ENCODE measurements around the gene FILIP1. TPM values are rescaled to one million over a fixed set of nuclear protein-coding genes. Genes with fewer than 3 reads are reported as not detected.

Gene FILIP1
- total RNA-seq, 4 donors from 2014 or later = 57.5 to 123 (median 93.8) TPM

- ATAC-seq (no peak), DNase-seq (no peak)
- in situ Hi-C loops (cut with MboI; ENCODE audit: low sequenced_read_pairs in 4 of 4) = no loop called here
- TF ChIP-seq CTCF (IDR thresholded peaks at IDR 0.05 in 4 of 5, conservative IDR thresholded peaks at IDR 0.05 in 1 of 5) (no peak), POLR2A (IDR thresholded peaks at IDR 0.05) (no peak)
- Histone ChIP-seq H3K9me3 (no peaks in the 10 kb centered on the region), H3K27ac (no peak overlapping the region), H3K4me1 (no peaks in the 10 kb centered on the region), H3K4me3 (no peak overlapping the region), H3K36me3 (no peaks in the 10 kb centered on the region), H3K27me3 (no peaks in the 10 kb centered on the region)
- intact Hi-C loops (cut with DNase I; ENCODE audit: low total_unique reads) = no loop called here
Measured at GRCh38 chr6:75306064-75306463, 187.5 kb downstream of the FILIP1 start.

GRCh38 chr6:75305573-75305972 lies 188.0 kb downstream of the FILIP1 start:
- no peak for DNase-seq
- intact Hi-C loops (cut with DNase I; ENCODE audit: low total_unique reads) = no loop called here
- Histone ChIP-seq H3K27ac (no peak overlapping the region), H3K27me3 (no peaks in the 10 kb centered on the region), H3K36me3 (no peaks in the 10 kb centered on the region), H3K4me1 (peaks cover 2 to 3% of the 10 kb centered on the region in 2 donors), H3K4me3 (no peak overlapping the region), H3K9me3 (no peaks in the 10 kb centered on the region)
- no peak for ATAC-seq
- in situ Hi-C loops (cut with MboI; ENCODE audit: low sequenced_read_pairs in 4 of 4) = no loop called here
- no peak for TF ChIP-seq POLR2A (IDR thresholded peaks at IDR 0.05)
- no peak for TF ChIP-seq CTCF (IDR thresholded peaks at IDR 0.05 in 4 of 5, conservative IDR thresholded peaks at IDR 0.05 in 1 of 5)

GRCh38 chr6:75302280-75302679 lies 191.3 kb downstream of the FILIP1 start:
- intact Hi-C loops (cut with DNase I; ENCODE audit: low total_unique reads) (no loop called here), in situ Hi-C loops (cut with MboI; ENCODE audit: low sequenced_read_pairs in 4 of 4) (no loop called here)
- ATAC-seq (no peak), DNase-seq (no peak)
- Histone ChIP-seq H3K4me1 (peaks cover 11 to 17% of the 10 kb centered on the region in 2 donors), H3K4me3 (no peak overlapping the region), H3K27me3 (no peaks in the 10 kb centered on the region), H3K36me3 (no peaks in the 10 kb centered on the region), H3K9me3 (no peaks in the 10 kb centered on the region), H3K27ac (peak overlapping the region in 2 of 4 donors; percentile 8 to 33)
- TF ChIP-seq POLR2A (IDR thresholded peaks at IDR 0.05) = no peak
- no peak for TF ChIP-seq CTCF (IDR thresholded peaks at IDR 0.05 in 4 of 5, conservative IDR thresholded peaks at IDR 0.05 in 1 of 5)

GRCh38 chr6:75301537-75301936 lies 192.1 kb downstream of the FILIP1 start:
- in situ Hi-C loops (cut with MboI; ENCODE audit: low sequenced_read_pairs in 4 of 4) (no loop called here), intact Hi-C loops (cut with DNase I; ENCODE audit: low total_unique reads) (no loop called here)
- Histone ChIP-seq H3K27me3 (no peaks in the 10 kb centered on the region), H3K9me3 (no peaks in the 10 kb centered on the region), H3K36me3 (no peaks in the 10 kb centered on the region), H3K27ac (peak overlapping the region in 2 of 4 donors; percentile 8 to 33), H3K4me3 (no peak overlapping the region), H3K4me1 (peaks cover 11 to 17% of the 10 kb centered on the region in 2 donors)
- TF ChIP-seq POLR2A (IDR thresholded peaks at IDR 0.05) = no peak
- DNase-seq (no peak), ATAC-seq (no peak)

- in situ Hi-C loops (cut with MboI; ENCODE audit: low sequenced_read_pairs in 4 of 4) (no loop called here), intact Hi-C loops (cut with DNase I; ENCODE audit: low total_unique reads) (no loop called here)
- H3K27me3 ChIP-seq = no peaks in the 10 kb centered on the region
- H3K4me1 ChIP-seq = peaks cover 11 to 17% of the 10 kb centered on the region in 2 donors
- DNase-seq = no peak
- peak overlapping the region in 2 of 4 donors; percentile 33 to 36 for H3K27ac ChIP-seq
- no peak for ATAC-seq
- H3K4me3 ChIP-seq = no peak overlapping the region
- no peaks in the 10 kb centered on the region for H3K36me3 ChIP-seq
- H3K9me3 ChIP-seq = no peaks in the 10 kb centered on the region
- TF ChIP-seq CTCF (IDR thresholded peaks at IDR 0.05 in 4 of 5, conservative IDR thresholded peaks at IDR 0.05 in 1 of 5) (no peak), POLR2A (IDR thresholded peaks at IDR 0.05) (no peak)
Measured at GRCh38 chr6:75301088-75301487, 192.5 kb downstream of the FILIP1 start.
